OCI-LY7 (cell line): ENCODE data around the gene ATP5MC2. TPM values are rescaled to one million over a fixed set of nuclear protein-coding genes. Genes with fewer than 3 reads are reported as not detected.

ENCODE experiments used
- BruUV-seq: library from RNA; stranded (reverse); fragments of 400-500 nt; replicated peaks from 2 replicates; lab custom pipeline; 2021; lab: Mats Ljungman, UMichigan
- CTCF ChIA-PET: fragments of 300-600 bp; sonication (Branson Sonifier 250); formaldehyde crosslinking; loops from one replicate; lab custom pipeline; 2022; ENCODE audit warnings: antibody characterized with exemption; ENCODE audit not compliant: unreplicated experiment; lab: Charles Lee
- POLR2A ChIA-PET: fragments of 300-600 bp; sonication (Branson Sonifier 250); formaldehyde crosslinking; loops from one replicate; lab custom pipeline; 2022; ENCODE audit warnings: antibody characterized with exemption; lab: Charles Lee
- DNase-seq: peaks from one replicate; pipeline ENCODE4 v3.0.0-alpha.2; 2015; ENCODE audit warnings: low spot score
- H2AFZ ChIP-seq: fragments of 200-600 bp; sonication (generic), shearing (Covaris generic); 2 replicates; pipeline ENCODE4 v1.6.1; 2014; ENCODE audit warnings: mild to moderate bottlenecking, antibody characterized with exemption, low read length, moderate library complexity
- H3K27ac ChIP-seq: fragments of 200-600 bp; sonication (generic); 2 replicates; pipeline ENCODE4 v1.5.1; 2014; ENCODE audit warnings: mixed run types, low read depth, mild to moderate bottlenecking, moderate library complexity, low read length, inconsistent platforms; ENCODE audit not compliant: poor library complexity, severe bottlenecking
- H3K36me3 ChIP-seq: fragments of 200-600 bp; sonication (generic); 2 replicates; pipeline ENCODE4 v1.6.1; 2014; ENCODE audit warnings: mild to moderate bottlenecking, antibody characterized with exemption, low read length, moderate library complexity, mixed read lengths; ENCODE audit not compliant: insufficient read depth
- H3K4me1 ChIP-seq: fragments of 200-600 bp; sonication (generic); 2 replicates; pipeline ENCODE4 v1.5.1; 2014; ENCODE audit warnings: mild to moderate bottlenecking, low read length; ENCODE audit not compliant: insufficient read depth, poor library complexity, severe bottlenecking
- H3K4me2 ChIP-seq: fragments of 200-600 bp; sonication (generic); 2 replicates; pipeline ENCODE4 v1.6.1; 2014; ENCODE audit warnings: mild to moderate bottlenecking, low read length
- H3K4me3 ChIP-seq: fragments of 200-600 bp; sonication (generic); 2 replicates; pipeline ENCODE4 v1.5.1; 2014; ENCODE audit warnings: mild to moderate bottlenecking, low read depth, low read length; ENCODE audit not compliant: poor library complexity, severe bottlenecking
- H3K79me2 ChIP-seq: fragments of 200-600 bp; sonication (generic); 2 replicates; pipeline ENCODE4 v1.6.1; 2016; ENCODE audit warnings: low read depth, mild to moderate bottlenecking, low read length, moderate library complexity, mixed read lengths; ENCODE audit not compliant: insufficient read depth
- H3K9me2 ChIP-seq: fragments of 200-600 bp; sonication (generic); 2 replicates; pipeline ENCODE4 v1.6.1; 2016; ENCODE audit warnings: mild to moderate bottlenecking, low read length, mixed read lengths; ENCODE audit not compliant: insufficient read depth
- H3K9me3 ChIP-seq: fragments of 200-600 bp; sonication (generic); 2 replicates; pipeline ENCODE4 v1.6.1; 2014; ENCODE audit warnings: mild to moderate bottlenecking, mixed run types, low read length, mixed read lengths
- H4K20me1 ChIP-seq: fragments of 200-600 bp; sonication (generic); 2 replicates; pipeline ENCODE4 v1.6.1; 2014; ENCODE audit warnings: mild to moderate bottlenecking, antibody characterized with exemption, low read length, moderate library complexity, mixed read lengths; ENCODE audit not compliant: insufficient read depth
- CTCF ChIP-seq: fragments of 200-600 bp; sonication (generic); conservative IDR thresholded peaks from 2 replicates; pipeline ENCODE4 v1.5.1; 2014; ENCODE audit warnings: mild to moderate bottlenecking, antibody characterized with exemption, low read length, moderate library complexity, mixed read lengths
- EZH2phosphoT487 ChIP-seq: fragments of 200-600 bp; sonication (generic); IDR thresholded peaks from 2 replicates; pipeline ENCODE4 v1.6.1; 2018; ENCODE audit warnings: low read depth, borderline replicate concordance, mild to moderate bottlenecking, mixed run types, antibody characterized with exemption, low read length, moderate library complexity, mixed read lengths
- intact Hi-C: fragments of 100-400 bp; cut with micrococcal nuclease; formaldehyde crosslinking; loops from one replicate; pipeline ENCODE4 v1.10.0; 2022; ENCODE audit not compliant: unreplicated experiment
- total RNA-seq, 2 experiments: library from RNA; depleted of rRNA in 1 of 2; stranded (reverse); fragments of >200 nt in 1 of 2; shearing (Covaris generic) in 1 of 2; gene quantifications; 2 replicates each; pipeline ENCODE4 v1.2.3, GENCODE V29; 2014 to 2022

The ATP5MC2 gene
- total RNA-seq, 2 experiments from 2014 or later: 374 to 500 TPM

- no peaks in the 10 kb centered on the region for H3K9me3 ChIP-seq
- no peaks in the 10 kb centered on the region for H3K79me2 ChIP-seq
- no peak for TF ChIP-seq EZH2phosphoT487
- TF ChIP-seq CTCF: no peak
- no peaks in the 10 kb centered on the region for H3K4me1 ChIP-seq
- intact Hi-C loops: no loop called here
- BruUV-seq: no TSS peak
- ChIA-PET CTCF (no interaction called here), POLR2A (no interaction called here)
- H3K36me3 ChIP-seq: no peaks in the 10 kb centered on the region
- H2AFZ ChIP-seq: no peak overlapping the region
- no peaks in the 10 kb centered on the region for H4K20me1 ChIP-seq
- no peak overlapping the region for H3K27ac ChIP-seq
- DNase-seq: no peak
- no peaks in the 10 kb centered on the region for H3K9me2 ChIP-seq
- no peak overlapping the region for H3K4me3 ChIP-seq
- H3K4me2 ChIP-seq: no peak overlapping the region
These were observed 36.3 kb upstream of the ATP5MC2 start for GRCh38 chr12:53712059-53712643.

- intact Hi-C loops: no loop called here
- H3K36me3 ChIP-seq: no peaks in the 10 kb centered on the region
- H2AFZ ChIP-seq: no peak overlapping the region
- POLR2A ChIA-PET: interaction anchor here (0.6 kb wide), 1 partner anchor 463 kb away, joined by 3 read pairs; no protein-coding TSS in a partner anchor
- no peaks in the 10 kb centered on the region for H3K79me2 ChIP-seq
- no peak overlapping the region for H3K4me3 ChIP-seq
- H3K9me2 ChIP-seq: no peaks in the 10 kb centered on the region
- CTCF ChIA-PET: no interaction called here
- no TSS peak for BruUV-seq
- no peaks in the 10 kb centered on the region for H3K4me1 ChIP-seq
- no peaks in the 10 kb centered on the region for H4K20me1 ChIP-seq
- no peak overlapping the region for H3K27ac ChIP-seq
- TF ChIP-seq CTCF: no peak
- no peaks in the 10 kb centered on the region for H3K9me3 ChIP-seq
- DNase-seq: no peak
- no peak overlapping the region for H3K4me2 ChIP-seq
These were observed 34.2 kb upstream of the ATP5MC2 start for GRCh38 chr12:53710091-53710490.

GRCh38 chr12:53709671-53710070 lies 33.8 kb upstream of the ATP5MC2 start:
- Histone ChIP-seq H3K4me1 (no peaks in the 10 kb centered on the region), H2AFZ (no peak overlapping the region), H3K4me2 (no peak overlapping the region), H4K20me1 (no peaks in the 10 kb centered on the region), H3K9me2 (no peaks in the 10 kb centered on the region), H3K4me3 (no peak overlapping the region), H3K79me2 (no peaks in the 10 kb centered on the region), H3K36me3 (no peaks in the 10 kb centered on the region), H3K9me3 (no peaks in the 10 kb centered on the region), H3K27ac (no peak overlapping the region)
- BruUV-seq: no TSS peak
- intact Hi-C loops: loop anchor here (10.0 kb wide), 1 partner anchor 275 kb away; the partner anchor contains the start of gene HOXC10
- ChIA-PET POLR2A (interaction anchor here (0.6 kb wide), 1 partner anchor 463 kb away, joined by 3 read pairs; no protein-coding TSS in a partner anchor), CTCF (no interaction called here)
- no peak for TF ChIP-seq CTCF
- TF ChIP-seq EZH2phosphoT487: no peak
- DNase-seq: no peak
